Cardiac muscle cell (in vitro differentiated cells and primary cell): ENCODE results near the gene DLL3. TPM values are rescaled to one million over a fixed set of nuclear protein-coding genes. Genes with fewer than 3 reads are reported as not detected.
A peak's percentile ranks its signal among the peaks of the same experiment; 100 is the strongest.

Source experiments
- DNase-seq, 2 donors: peaks; one replicate each; pipeline versions ENCODE4 v3.0.0 to v3.0.0-alpha.2; 2010 to 2017; ENCODE audit warnings: low read depth in 1 of 2, low spot score in 1 of 2
- H3K27ac ChIP-seq: fragments of 200-600 bp; sonication (generic); 2 replicates; pipeline ENCODE4 v1.5.1; 2016
- H3K27me3 ChIP-seq: fragments of 200-600 bp; sonication (generic); 2 replicates; pipeline ENCODE4 v1.6.0; 2016; ENCODE audit warnings: control low read depth
- H3K36me3 ChIP-seq: fragments of 200-600 bp; sonication (generic); 2 replicates; pipeline ENCODE4 v1.5.1; 2016; ENCODE audit warnings: control low read depth
- H3K4me1 ChIP-seq: fragments of 200-600 bp; sonication (generic); 2 replicates; pipeline ENCODE4 v1.8.1; 2017; ENCODE audit warnings: low read depth, mild to moderate bottlenecking, mixed run types
- H3K4me3 ChIP-seq: fragments of 200-600 bp; sonication (generic); 2 replicates; pipeline ENCODE4 v1.5.1; 2016; ENCODE audit warnings: mild to moderate bottlenecking
- H3K9me3 ChIP-seq: fragments of 200-600 bp; sonication (generic); 2 replicates; pipeline ENCODE4 v1.5.1; 2017; ENCODE audit warnings: low read depth, mild to moderate bottlenecking, control low read depth
- CTCF ChIP-seq: IDR thresholded peaks from 2 replicates; pipeline ENCODE4 v1.5.1; 2012; ENCODE audit warnings: low read depth, mild to moderate bottlenecking, low read length
- polyA plus RNA-seq: library from polyadenylated mRNA; unstranded; fragments of >200 nt; fragmentation: Nextera tagmentation; extraction: Ambion mirVana; gene quantifications from 2 replicates; pipeline ENCODE4 v1.2.1, GENCODE V29; 2016
- total RNA-seq: library from RNA; depleted of rRNA; stranded (reverse); fragments of >200 nt; gene quantifications from 2 replicates; pipeline ENCODE4 v1.2.3, GENCODE V29; 2016

The DLL3 gene
- total and polyA plus RNA-seq, 2 experiments from 2014 or later = 11.7 to 12.2 TPM

- H3K27me3 ChIP-seq = peaks cover 15% of the 10 kb centered on the region
- H3K27ac ChIP-seq = no peak overlapping the region
- H3K9me3 ChIP-seq = no peaks in the 10 kb centered on the region
- DNase-seq = no peak
- no peak for TF ChIP-seq CTCF
- no peak overlapping the region for H3K4me3 ChIP-seq
- H3K4me1 ChIP-seq = no peaks in the 10 kb centered on the region
- H3K36me3 ChIP-seq = no peaks in the 10 kb centered on the region
Measured at GRCh38 chr19:39499932-39500331, 1.2 kb downstream of the DLL3 start.

GRCh38 chr19:39500543-39500942, 1.8 kb downstream of the DLL3 start:
- H3K9me3 ChIP-seq = no peaks in the 10 kb centered on the region
- DNase-seq = no peak
- H3K36me3 ChIP-seq = no peaks in the 10 kb centered on the region
- no peak overlapping the region for H3K27ac ChIP-seq
- no peak for TF ChIP-seq CTCF
- no peaks in the 10 kb centered on the region for H3K4me1 ChIP-seq
- no peak overlapping the region for H3K4me3 ChIP-seq
- H3K27me3 ChIP-seq = peaks cover 15% of the 10 kb centered on the region

- no peak for TF ChIP-seq CTCF
- Histone ChIP-seq H3K9me3 (no peaks in the 10 kb centered on the region), H3K27ac (no peak overlapping the region), H3K36me3 (no peaks in the 10 kb centered on the region), H3K4me1 (no peaks in the 10 kb centered on the region), H3K27me3 (peaks cover 15% of the 10 kb centered on the region), H3K4me3 (no peak overlapping the region)
- DNase-seq = no peak
Measured at GRCh38 chr19:39501340-39501739, 2.6 kb downstream of the DLL3 start.

- Histone ChIP-seq H3K27me3 (peaks cover 25% of the 10 kb centered on the region), H3K4me3 (no peak overlapping the region), H3K4me1 (no peaks in the 10 kb centered on the region), H3K9me3 (no peaks in the 10 kb centered on the region), H3K27ac (no peak overlapping the region), H3K36me3 (no peaks in the 10 kb centered on the region)
- peak; percentile 57 for TF ChIP-seq CTCF
- DNase-seq = peak; percentile 82 to 85
Measured at GRCh38 chr19:39502640-39503417, 4.1 kb downstream of the DLL3 start.

- Histone ChIP-seq H3K4me1 (no peaks in the 10 kb centered on the region), H3K9me3 (no peaks in the 10 kb centered on the region), H3K4me3 (no peak overlapping the region), H3K27me3 (peaks cover 15% of the 10 kb centered on the region), H3K27ac (no peak overlapping the region), H3K36me3 (no peaks in the 10 kb centered on the region)
- DNase-seq = no peak
- no peak for TF ChIP-seq CTCF
Measured at GRCh38 chr19:39506598-39506943, 7.8 kb downstream of the DLL3 start.
